GM06990 (cell line): ENCODE measurements around the gene TCF3.

ENCODE experiments used
- DNase-seq: peaks from one replicate; pipeline ENCODE4 v3.0.0-alpha.2; 2011; ENCODE audit not compliant: insufficient read length; ENCODE audit errors: extremely low read depth
- H3K27me3 ChIP-seq: replicated peaks from 2 replicates; pipeline ENCODE4 v1.6.0; 2011; ENCODE audit warnings: low read length; ENCODE audit not compliant: control insufficient read depth, insufficient read depth
- H3K36me3 ChIP-seq: 2 replicates; pipeline ENCODE4 v1.5.1; 2011; ENCODE audit warnings: low read length; ENCODE audit not compliant: control insufficient read depth, insufficient read depth
- H3K4me3 ChIP-seq: replicated peaks from 2 replicates; pipeline ENCODE4 v1.5.1; 2011; ENCODE audit warnings: low read depth, mild to moderate bottlenecking, control low read depth, low read length
- TF ChIP-seq, protein P1 (sequence below): IDR thresholded peaks from 2 replicates; pipeline ENCODE4 v1.5.1; 2011; ENCODE audit warnings: low read length, control low read depth, mild to moderate bottlenecking, inconsistent platforms; ENCODE audit not compliant: insufficient read depth, poor library complexity, severe bottlenecking

The TCF3 gene

DNA sequence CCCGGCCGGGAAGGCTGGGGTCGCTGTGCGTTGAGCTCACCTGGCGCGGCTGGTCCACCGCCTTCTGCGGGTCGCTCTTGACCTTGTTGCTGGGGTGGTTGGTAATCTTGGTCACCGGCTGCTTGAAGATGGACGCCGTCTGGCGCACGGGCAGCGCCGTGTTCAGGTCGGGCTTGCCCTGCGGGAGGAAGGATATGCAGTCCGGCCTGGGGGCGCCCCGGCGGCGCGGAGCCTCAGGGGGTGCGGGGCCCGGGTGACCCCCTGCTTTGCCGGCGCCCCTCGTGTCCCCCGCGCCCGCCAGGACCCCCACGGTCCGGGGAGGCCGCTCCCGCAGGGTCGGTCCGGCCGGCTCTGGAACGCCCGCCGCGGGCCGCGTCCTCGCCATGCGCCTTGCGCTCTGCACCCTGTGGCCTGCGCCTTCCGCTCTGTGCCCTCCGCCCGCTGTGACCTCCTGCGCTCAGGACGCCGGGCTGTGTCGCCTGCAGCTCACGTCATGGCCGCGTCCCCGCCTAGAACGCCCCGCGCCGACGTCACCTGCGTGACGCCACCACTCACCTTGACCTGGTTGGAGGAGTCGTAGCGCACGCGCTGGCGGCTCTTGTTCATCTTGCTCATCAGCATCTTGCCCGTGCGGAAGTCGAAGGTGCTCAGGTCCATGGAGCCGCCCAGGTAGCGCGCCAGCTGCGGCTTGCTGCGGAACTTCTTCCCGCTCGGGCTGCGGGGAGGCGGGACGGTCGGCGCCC is 67.7 kb downstream of the TCF3 start:
- peaks cover 22% of the 10 kb centered on the region for H3K36me3 ChIP-seq
- TF ChIP-seq, protein P1, sequence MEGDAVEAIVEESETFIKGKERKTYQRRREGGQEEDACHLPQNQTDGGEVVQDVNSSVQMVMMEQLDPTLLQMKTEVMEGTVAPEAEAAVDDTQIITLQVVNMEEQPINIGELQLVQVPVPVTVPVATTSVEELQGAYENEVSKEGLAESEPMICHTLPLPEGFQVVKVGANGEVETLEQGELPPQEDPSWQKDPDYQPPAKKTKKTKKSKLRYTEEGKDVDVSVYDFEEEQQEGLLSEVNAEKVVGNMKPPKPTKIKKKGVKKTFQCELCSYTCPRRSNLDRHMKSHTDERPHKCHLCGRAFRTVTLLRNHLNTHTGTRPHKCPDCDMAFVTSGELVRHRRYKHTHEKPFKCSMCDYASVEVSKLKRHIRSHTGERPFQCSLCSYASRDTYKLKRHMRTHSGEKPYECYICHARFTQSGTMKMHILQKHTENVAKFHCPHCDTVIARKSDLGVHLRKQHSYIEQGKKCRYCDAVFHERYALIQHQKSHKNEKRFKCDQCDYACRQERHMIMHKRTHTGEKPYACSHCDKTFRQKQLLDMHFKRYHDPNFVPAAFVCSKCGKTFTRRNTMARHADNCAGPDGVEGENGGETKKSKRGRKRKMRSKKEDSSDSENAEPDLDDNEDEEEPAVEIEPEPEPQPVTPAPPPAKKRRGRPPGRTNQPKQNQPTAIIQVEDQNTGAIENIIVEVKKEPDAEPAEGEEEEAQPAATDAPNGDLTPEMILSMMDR: no peak
- H3K27me3 ChIP-seq: no peaks in the 10 kb centered on the region
- DNase-seq: peak; percentile 20
- H3K4me3 ChIP-seq: no peak overlapping the region

DNA sequence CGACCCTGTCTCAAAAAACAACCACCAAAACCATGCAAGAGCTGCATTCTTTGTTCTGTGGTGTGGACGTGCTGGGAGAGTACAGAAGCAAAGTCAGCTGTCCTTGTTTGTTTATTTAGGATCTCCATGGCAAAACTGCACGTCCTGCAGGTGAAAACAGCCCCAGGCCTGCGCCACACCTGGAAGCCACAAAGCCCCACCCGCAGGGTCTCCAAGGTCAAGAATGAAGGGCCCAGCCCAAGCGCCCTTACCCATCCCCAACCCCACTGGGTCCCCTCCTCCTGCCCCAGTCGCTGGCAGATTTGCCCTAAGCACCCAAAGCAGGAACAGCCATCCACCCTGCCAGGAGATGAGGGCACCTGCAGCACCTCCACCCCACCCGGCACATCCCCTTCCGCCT is 70.2 kb downstream of the TCF3 start:
- Histone ChIP-seq H3K4me3 (no peak overlapping the region), H3K27me3 (no peaks in the 10 kb centered on the region), H3K36me3 (peaks cover 26% of the 10 kb centered on the region)
- DNase-seq: no peak
- TF ChIP-seq, protein P1: no peak

DNA sequence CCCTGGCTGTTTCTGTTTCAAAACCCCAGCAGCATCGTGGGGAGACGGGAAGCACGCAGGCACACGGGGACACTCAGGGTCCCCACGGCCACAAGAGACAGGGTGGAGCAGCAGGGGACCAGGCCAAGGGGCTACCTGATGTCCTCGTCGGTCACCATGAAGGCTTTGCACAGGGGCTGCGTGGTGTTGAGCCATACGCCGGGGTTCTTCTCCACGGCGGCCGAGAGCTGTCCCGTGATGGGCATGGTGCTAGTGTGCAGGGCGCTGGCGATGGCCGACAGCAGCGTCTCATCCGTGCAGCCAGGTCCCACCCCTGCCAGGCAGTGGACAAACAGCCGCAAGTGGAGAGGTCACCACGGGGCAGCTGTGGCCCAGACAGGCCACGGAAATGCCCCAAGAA is 71.5 kb downstream of the TCF3 start:
- TF ChIP-seq, protein P1: no peak
- no peaks in the 10 kb centered on the region for H3K27me3 ChIP-seq
- peaks cover 28% of the 10 kb centered on the region for H3K36me3 ChIP-seq
- no peak overlapping the region for H3K4me3 ChIP-seq
- no peak for DNase-seq

DNA sequence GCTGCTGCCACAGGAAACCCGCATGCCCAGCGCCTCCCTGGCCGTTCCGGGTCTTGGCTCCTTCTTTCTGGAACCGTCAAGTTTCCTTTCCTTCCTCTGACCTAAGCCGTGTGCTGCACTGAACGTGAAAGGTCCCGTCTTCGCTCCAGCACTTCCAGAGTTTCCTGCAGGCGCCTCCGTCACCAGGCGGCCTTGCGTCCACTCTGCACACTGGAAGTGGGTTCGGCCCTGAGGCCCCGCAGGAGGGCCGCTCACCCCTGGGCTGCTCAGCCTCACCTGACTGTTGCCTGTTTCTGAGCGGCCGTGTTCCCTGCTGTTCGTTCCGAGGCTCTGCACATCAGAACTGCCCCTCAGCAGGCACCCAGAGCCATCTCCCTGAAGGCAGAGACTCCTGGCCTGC is 72.0 kb downstream of the TCF3 start:
- TF ChIP-seq, protein P1: no peak
- peaks cover 28% of the 10 kb centered on the region for H3K36me3 ChIP-seq

DNA sequence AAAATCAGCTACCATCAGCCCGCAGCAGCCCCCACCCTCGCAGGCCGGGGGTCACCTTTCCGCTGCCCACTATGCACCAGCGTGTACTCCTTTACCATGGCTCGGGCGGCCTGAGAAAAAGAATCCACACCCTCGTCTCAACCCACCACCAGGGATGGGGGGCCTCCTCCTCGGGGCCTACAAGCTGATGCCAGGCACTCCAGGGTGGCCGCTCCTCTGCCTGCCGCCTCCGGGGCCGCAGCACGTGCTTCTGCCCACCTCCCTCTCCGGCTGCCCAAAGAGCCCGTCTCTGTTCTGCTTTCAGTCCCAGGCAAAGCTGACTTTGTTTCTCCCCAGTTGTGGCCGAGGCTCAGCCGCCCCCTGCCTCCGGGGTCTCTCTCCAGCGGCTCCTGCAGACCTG is 73.2 kb downstream of the TCF3 start:
- no peak for DNase-seq
- H3K4me3 ChIP-seq: no peak overlapping the region
- H3K27me3 ChIP-seq: no peaks in the 10 kb centered on the region
- TF ChIP-seq, protein P1: no peak
- H3K36me3 ChIP-seq: peaks cover 26% of the 10 kb centered on the region

More for the DNA sequence above, 72.0 kb downstream of the TCF3 start:
- Histone ChIP-seq H3K4me3 (no peak overlapping the region), H3K27me3 (no peaks in the 10 kb centered on the region)
- DNase-seq: no peak

DNA sequence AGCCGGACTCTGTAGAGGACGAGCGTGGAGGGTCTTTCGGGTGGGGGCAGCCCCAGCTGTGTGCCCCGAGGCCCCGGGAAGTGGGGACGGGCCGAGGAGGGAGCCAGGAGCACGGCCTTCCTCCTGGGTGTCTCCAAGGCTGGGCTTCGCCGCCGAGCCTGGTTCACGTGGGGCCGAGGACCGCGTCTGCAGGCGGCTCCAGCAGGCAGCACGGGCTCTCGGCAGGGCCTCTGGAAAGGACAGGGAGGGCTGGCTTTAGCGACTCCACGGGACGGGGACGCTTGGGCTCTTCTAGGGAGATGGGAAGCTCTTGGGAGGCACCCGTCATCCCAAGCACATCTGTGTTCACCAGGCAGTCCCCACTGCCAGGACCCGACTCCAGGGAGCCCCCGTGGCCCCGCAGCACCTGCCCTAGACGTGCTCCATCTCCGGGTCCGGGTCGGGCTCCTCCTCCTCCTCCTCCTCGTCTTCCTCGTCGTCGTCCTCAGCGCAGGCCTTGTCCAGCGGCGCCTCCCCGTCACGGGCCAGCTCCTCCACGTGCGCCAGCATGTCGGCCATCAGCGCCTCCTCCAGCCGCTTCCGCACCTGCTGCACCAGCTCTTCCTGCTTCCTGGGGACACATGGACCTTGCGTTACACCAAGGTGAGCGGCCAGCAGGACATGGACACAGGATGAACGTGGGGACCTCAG is 74.3 kb downstream of the TCF3 start:
- no peaks in the 10 kb centered on the region for H3K27me3 ChIP-seq
- DNase-seq: no peak
- no peak overlapping the region for H3K4me3 ChIP-seq
- H3K36me3 ChIP-seq: peaks cover 24% of the 10 kb centered on the region
- TF ChIP-seq, protein P1: no peak
